ENCODE data around the gene NACC1.

- TF ChIP-seq CTCF (IDR thresholded peaks at IDR 0.05; ENCODE audit: low read depth, low read length, poor library complexity, severe bottlenecking) (no peak), EZH2phosphoT487 (IDR thresholded peaks at IDR 0.05; ENCODE audit: borderline replicate concordance, low read length) (no peak)
Measured at GRCh38 chr19:13162724-13163608, 44.9 kb downstream of the NACC1 start.
